Hindlimb muscle (tissue), 1 donor: ENCODE measurements around the gene FAM89B. TPM values are rescaled to one million over a fixed set of nuclear protein-coding genes. Genes with fewer than 3 reads are reported as not detected.

Experiments
- DNase-seq: peaks from one replicate; pipeline ENCODE4 v3.0.0-alpha.2; 2013
- polyA plus RNA-seq: library from polyadenylated mRNA; unstranded; fragments of 120-200 nt; gene quantifications from one replicate; pipeline ENCODE4 v1.2.1, GENCODE V29; 2013; ENCODE audit not compliant: insufficient read length

FAM89B gene
- polyA plus RNA-seq, 1 donor = 52.5 TPM

DNA sequence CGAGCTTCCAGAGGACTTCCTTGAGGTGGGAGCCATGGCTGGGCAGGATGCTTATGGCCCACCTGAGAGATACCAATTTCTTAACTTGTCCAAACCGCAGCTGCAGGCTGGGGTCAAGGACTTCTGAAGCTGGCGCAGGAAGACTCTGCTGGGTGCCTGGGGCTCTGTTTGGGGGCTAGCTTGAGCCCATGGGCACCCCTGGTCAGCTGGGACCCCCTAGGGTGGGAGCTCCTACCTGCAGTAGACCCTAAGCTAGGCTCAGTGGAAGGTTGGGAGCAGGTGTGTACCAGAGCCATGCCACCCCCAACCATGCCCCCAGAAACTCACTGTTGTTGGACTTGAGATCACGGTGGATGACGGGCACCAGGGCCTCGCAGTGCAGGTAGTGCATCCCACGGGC, 40.4 kb downstream of the FAM89B start:
- DNase-seq = no peak

DNA sequence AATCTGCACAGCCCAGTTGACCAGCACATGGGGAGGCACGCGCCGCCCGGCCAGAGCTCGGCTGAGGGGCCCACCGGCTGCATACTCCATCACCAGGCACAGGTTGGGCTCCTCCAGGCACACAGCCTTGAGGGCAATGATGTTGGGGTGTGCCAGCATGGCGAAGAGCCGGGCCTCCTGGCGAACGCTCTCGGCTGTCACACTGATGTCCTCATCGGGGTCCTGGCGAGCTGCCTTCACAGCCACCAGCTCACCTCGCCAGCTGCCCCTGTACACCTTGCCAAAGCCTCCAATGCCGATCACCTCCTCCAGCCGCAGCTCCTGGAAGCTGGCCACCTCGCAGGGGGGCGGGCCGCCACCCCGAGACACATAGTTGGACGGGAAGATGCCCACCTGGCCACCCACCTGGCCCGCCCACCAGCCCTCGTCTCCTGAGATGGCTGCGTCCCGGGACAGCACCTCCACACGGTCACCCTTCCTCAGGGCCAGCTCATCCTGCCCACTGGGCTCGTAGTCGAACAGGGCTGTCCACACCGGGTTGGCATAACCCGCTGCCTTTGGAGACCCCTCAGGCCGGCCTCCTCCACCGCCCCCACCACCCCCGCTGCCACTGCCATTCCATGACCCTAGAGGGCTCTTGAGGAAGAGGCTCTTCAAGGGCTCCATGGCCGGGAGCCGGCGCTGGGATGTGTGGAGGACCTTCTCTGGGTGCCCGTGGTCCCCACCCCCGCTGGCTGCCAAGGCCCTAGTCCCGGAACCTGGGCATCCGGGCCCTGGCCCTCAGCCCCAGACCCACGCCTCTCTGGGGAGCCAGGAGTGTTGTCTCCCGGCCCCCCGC, 41.0 kb downstream of the FAM89B start:
- DNase-seq = no peak

DNA sequence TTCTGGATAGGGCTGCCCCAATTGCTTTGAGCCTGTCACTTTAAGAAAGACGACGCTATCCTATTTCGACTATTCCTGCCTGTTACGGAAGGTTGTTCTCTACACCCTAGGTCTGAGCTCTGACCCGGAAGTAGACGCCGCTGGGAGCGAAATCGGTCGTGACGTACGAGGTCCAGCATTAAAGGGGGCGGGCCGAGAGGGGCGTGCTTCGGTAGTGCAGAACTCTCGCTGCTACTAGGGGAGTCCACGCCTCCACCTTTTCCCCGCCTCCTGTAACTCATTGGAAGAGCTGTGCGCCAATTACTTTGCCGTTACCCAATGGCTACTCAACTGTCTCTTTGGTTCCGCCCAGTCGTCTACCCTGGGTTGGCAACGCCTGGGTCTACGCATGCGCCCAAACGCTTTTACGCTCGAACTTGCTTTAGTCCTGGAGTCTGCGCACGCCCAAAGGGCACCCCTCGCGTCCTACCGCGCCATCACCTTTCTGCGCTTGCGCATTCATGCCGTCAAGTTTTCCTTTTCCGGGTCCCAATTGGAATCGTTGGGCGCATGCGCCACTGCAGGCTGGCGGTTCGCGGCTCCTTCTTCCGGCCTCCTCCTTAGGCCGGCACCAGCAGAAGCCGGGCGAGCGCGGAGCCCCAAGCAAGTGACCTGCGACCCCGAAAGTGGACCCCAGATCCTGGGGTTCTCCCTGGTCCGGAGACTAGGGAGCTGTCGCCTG, 43.1 kb downstream of the FAM89B start, which contains the start of gene PCNX3:
Gene PCNX3, plus strand, starts transcription at position 548 of the 721 bp plus-strand sequence. CDS start 536 bp downstream, outside the sequence.
- peak; percentile 100 for DNase-seq

GRCh38 chr11:65615950-65616574, 43.7 kb downstream of the FAM89B start:
- no peak for DNase-seq

DNA sequence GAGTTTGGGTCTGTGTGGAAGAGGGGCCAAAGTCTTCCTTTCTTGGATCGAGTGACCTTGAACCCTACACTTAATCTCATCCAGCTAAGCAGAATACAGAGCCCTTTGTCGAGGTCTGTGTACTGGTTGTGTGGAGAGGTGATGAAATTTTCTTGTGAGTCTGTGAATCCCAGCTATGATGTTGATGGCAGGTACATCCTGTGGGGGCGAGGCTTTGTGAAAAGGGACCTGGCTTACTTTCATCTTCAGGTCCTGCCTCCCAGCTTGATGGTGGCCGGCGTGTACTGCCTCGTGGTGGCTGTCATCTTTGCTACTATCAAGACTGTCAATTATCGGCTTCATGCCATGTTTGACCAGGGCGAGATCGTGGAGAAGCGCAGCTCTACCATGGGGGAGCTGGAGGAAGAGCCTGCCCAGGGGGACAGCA, 44.2 kb downstream of the FAM89B start:
- DNase-seq = no peak

- DNase-seq = no peak
Measured at GRCh38 chr11:65617136-65617850, 45.0 kb downstream of the FAM89B start.

- DNase-seq = no peak
Measured at GRCh38 chr11:65617990-65618751, 45.8 kb downstream of the FAM89B start.

DNA sequence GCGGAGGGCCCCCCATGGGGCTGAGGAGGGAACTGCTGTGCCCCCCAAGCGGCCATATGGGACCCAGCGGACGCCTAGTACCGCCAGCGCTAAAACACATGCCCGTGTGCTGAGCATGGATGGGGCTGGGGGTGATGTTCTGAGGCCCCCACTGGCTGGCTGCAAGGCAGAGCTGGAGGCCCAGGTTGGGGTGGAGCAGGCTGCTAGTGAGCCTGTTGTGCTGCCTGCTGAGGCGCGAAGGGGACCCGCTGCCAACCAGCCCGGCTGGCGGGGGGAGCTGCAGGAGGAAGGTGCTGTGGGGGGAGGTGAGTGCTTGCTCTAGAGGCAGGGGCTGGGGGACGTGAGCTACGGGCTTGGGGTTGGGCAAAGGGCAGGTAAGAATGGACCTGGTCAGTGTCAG, 46.4 kb downstream of the FAM89B start:
- no peak for DNase-seq

GRCh38 chr11:65619281-65619928, 47.1 kb downstream of the FAM89B start:
- no peak for DNase-seq

GRCh38 chr11:65620666-65621065, 48.3 kb downstream of the FAM89B start:
- DNase-seq = no peak

DNA sequence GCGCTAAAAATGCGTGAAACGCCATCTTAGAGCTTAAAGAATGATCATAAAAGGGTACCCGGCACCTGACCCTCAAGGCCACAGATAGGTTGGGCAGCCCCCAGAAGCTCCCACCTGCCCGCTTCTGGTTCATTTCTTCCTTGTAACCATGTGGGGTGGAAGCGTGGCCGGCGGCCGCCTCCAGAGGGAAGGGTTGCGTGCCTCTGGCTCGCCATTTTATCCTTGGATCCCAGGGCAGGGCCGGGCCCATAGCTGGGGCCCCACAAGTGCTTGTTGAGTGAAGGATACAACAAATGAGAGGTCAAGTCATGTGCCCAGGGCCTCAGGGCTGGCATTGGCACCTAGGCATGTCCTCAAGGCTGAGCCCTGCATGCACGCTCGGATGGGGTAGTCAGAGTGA, 49.1 kb downstream of the FAM89B start:
- no peak for DNase-seq

DNA sequence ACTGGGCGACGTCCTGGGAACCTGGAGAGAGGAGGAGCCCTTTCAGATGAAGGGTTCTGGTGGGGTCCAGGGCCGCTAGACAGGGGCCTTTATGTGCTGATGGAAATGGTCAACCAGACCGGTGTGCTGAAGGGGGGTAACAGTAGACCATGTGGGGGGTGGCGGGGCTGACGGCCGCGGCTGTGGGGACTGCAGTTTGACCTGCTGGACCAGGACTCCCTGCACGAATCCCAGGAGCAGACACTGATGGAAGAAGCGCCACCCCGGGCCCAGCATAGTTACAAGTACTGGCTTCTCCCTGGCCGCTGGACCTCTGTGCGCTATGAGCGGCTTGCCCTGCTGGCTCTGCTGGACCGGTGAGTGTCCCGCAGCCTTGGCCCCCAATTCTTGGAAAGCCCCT, 49.7 kb downstream of the FAM89B start:
- no peak for DNase-seq

DNA sequence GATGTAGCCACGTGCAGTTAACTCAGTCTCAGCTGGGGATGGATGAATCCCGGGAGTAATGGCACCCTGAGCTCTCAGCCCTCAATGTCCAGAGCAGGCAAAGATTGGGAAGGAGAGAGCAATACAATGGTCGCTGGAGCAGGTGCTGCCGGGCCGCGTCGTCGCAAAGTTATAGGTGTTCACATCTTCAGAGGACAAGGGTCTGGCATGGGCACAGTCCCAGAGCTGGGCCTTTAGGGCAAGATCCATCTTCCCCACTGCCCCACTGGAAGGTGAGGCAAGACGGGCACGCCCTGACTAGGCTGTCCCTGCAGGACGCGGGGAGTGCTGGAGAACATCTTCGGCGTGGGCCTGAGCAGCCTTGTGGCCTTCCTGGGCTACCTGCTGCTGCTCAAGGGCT, 50.8 kb downstream of the FAM89B start:
- DNase-seq = no peak

Other genes with a start within 250 kb of the FAM89B start
- gene DPF2, start 238.7 kb upstream of the FAM89B start, polyA plus RNA-seq = 48.6 TPM
- 0.22 TPM for gene TIGD3, start 217.8 kb upstream of the FAM89B start, polyA plus RNA-seq
- 10.0 TPM for gene SLC25A45, start 189.9 kb upstream of the FAM89B start, polyA plus RNA-seq
- 11.4 TPM for gene FRMD8, start 185.9 kb upstream of the FAM89B start, polyA plus RNA-seq
- 88.9 TPM for gene NEAT1, start 149.7 kb upstream of the FAM89B start, polyA plus RNA-seq
- 191 TPM for gene MALAT1, start 73.5 kb upstream of the FAM89B start, polyA plus RNA-seq
- 54.1 TPM for gene SCYL1, start 47.5 kb upstream of the FAM89B start, polyA plus RNA-seq
- gene LTBP3, start 14.2 kb upstream of the FAM89B start, polyA plus RNA-seq = 126 TPM
- 61.4 TPM for gene ZNRD2, start 2.1 kb upstream of the FAM89B start, polyA plus RNA-seq
- gene EHBP1L1, start 3.5 kb downstream of the FAM89B start, polyA plus RNA-seq = 391 TPM
- gene KCNK7, start 23.3 kb downstream of the FAM89B start, polyA plus RNA-seq = 1.8 TPM
- gene MAP3K11, start 41.7 kb downstream of the FAM89B start, polyA plus RNA-seq = 33.6 TPM
- 21.7 TPM for gene PCNX3, start 43.2 kb downstream of the FAM89B start, polyA plus RNA-seq
- 41.7 TPM for gene SIPA1, start 65.6 kb downstream of the FAM89B start, polyA plus RNA-seq
- gene RELA, start 90.4 kb downstream of the FAM89B start, polyA plus RNA-seq = 50.6 TPM
- 39.2 TPM for gene KAT5, start 139.7 kb downstream of the FAM89B start, polyA plus RNA-seq
- 25.7 TPM for gene RNASEH2C, start 148.3 kb downstream of the FAM89B start, polyA plus RNA-seq
- gene AP5B1, start 208.4 kb downstream of the FAM89B start, polyA plus RNA-seq = 2.1 TPM
- gene OVOL1, start 214.5 kb downstream of the FAM89B start, polyA plus RNA-seq = not detected